HG02642 (cell line): Measurements from ENCODE around the gene PPP1R10.
A peak's percentile ranks its signal among the peaks of the same experiment; 100 is the strongest.

Source experiments
- ATAC-seq: cut with Tn5 transposase; IDR thresholded peaks from one replicate; pipeline ENCODE4 v1.9.1; 2021; ENCODE audit warnings: mild to moderate bottlenecking; ENCODE audit not compliant: unreplicated experiment, poor library complexity

Gene PPP1R10

DNA sequence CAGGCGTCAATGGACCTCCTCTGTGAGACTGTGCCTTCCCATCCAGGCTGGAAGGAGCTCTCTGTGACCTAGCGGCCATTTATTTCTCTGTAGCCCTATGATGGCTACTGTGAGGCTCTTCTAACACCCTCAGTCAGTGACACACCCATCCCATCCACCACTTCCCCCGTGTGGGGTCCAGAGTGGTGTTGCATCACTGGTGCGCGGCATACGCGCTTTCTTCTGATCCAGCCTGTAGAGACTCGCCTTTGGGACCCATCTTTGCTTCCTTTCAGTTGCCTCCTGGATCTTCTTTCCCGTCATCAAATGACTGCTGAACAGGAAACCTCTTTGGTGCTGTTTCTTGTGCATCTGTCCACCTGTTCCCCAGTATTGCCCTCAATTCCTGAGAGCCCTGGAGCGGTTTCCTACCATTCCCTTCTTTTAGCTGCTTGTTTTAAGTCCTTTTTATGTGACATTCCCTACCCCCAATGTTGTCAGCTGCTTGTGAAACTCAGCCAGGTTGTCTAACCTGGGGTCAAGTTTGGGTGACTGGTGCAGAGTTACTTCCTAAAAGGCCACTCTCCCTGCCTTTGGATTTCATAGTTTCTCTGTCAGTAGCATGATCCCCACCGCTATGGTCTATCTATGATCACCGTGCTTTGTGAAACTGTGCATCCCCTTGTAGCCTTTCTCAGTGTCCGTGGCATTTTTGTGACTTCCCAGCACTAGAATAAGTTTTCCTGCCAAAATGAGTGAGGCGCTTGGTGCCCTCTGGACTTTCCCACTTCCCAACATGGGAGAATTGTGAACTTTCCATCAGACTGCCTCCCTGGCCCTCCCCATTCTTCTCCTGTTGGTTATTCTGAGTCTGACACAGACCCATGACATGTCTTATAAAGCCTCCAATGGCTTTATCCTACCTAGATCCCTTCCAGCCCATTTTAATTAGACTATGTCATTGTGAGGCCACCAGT is 54.3 kb downstream of the PPP1R10 start:
- no peak for ATAC-seq

DNA sequence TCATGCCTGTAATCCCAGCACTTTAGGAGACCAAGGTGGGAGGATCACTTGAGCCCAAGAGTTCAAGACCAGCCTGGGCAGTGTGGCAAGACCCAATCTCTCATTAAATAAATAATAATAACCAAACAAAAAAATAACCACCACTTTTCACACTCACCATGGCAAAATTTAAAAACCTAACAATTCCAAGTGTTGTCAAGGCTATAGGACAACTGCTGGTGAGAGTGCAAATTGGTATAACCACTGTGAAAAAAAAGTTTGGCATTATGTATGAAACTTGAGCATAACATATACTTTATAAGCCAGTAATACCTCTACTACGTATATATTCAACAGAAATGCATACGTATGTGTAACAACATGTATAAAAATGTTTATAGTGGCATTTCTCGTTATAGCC is 56.1 kb downstream of the PPP1R10 start:
- ATAC-seq, result no peak

DNA sequence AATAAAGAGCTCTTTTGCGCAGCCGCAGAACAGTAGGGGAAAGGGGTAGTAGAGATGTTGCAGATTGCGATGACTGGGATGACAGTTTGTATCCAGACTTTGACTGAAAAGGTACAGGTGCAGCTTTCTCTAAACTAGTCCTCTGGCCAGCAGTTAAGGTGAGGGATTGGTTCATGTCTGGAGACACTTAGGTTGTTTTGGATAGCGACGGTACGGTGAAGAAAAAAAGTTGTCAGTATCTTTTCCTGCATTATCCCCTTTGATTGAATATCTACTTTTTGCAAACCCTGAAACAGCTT is 59.4 kb downstream of the PPP1R10 start:
- no peak for ATAC-seq

DNA sequence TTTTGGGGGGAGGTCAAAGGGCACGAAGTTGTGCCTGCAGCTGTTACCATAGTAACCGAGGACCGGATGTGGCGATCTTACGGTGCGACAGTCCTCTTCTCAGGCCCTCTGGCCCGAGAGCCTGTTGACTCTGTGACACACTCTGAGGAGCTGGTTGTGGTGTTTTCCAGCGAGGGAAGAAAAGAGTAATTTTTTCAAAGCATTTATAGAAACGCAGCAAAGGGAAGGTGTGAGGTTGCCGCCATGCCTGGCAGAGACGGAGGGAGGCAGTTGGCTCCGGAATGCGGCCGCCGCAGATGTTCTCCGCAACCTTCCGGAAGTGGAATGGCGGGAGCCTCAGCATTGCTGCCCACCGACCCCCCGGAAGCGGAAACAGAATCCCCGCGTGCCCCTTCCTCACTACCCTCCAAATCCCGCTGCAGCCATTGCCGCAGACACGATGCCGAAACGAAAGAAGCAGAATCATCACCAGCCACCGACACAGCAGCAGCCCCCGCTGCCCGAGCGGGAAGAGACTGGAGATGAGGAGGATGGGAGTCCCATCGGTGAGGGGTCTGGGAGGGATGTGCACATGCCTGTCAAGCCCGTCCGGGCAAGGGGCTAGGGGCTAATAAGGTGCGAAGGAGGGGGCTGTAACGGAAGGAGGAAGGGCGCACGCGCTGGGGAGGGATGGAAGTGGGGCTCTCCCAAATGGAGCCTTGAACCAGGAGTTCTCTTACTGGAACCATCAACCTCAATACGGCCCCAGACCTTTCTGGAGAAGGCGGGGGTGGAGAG is 59.9 kb downstream of the PPP1R10 start, which contains the start of gene PRR3:
TSS of gene PRR3 (plus strand) at position 390 of the 777 bp plus-strand sequence. CDS start at position 440, 50 bp downstream.
- peak; percentile 54 for ATAC-seq

DNA sequence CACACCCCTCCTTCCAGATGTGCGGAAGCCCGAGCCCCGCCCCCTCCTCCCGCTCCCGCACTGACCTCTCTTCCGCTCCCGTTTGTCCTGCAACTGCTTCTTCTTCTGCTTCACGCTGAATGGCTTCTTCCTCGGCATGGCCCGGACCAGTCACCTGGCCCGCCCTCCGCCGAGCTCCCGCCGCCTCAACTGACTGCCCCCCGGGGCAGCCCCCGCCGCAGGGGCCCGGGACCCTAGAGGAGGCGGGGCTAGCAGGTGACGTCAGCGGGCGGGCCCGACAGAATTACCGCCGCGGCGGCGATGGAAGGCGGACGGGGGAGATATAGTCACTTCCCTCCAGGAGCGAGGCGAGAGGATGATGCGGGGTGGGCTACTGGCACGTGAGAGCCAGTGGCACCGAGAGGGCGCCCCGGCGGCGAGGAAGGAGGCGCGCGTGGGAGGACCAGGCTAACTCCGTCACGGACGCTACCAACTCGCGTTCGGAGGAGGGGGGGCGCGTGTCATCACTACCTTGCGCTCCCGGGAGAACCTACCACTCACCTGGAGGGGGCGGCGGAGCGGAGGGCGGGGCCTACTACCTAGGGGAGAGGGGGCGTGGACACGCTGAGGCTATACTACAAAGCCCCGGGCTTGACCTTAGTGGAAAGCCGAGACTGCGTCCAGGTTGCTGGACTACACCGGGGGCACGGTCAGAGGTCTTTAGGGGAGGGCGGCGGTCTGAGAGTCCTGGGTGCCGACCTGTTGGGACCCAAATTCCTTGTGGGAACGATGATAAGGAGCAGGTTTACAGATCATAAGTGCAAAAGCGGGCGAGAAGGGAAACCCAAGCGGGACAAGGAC is 60.8 kb downstream of the PPP1R10 start, which contains the start of gene GNL1:
TSS of gene GNL1 (minus strand) at position 424 of the 840 bp plus-strand sequence. CDS start at position 138, 286 bp downstream.
- ATAC-seq, result peak; percentile 83

DNA sequence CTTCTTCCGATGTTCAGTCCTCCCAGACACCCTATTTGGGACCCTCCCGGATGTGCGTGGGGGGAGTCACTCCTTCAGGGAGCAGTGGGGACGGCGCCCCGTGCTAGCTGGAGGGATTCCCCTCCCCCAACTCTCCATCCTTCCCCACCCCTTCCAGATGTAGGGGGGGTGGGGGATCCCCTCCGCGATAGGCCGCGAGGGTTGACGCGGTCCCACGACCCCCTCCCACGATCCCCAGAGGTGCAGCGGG is 61.3 kb downstream of the PPP1R10 start:
- no peak for ATAC-seq

DNA sequence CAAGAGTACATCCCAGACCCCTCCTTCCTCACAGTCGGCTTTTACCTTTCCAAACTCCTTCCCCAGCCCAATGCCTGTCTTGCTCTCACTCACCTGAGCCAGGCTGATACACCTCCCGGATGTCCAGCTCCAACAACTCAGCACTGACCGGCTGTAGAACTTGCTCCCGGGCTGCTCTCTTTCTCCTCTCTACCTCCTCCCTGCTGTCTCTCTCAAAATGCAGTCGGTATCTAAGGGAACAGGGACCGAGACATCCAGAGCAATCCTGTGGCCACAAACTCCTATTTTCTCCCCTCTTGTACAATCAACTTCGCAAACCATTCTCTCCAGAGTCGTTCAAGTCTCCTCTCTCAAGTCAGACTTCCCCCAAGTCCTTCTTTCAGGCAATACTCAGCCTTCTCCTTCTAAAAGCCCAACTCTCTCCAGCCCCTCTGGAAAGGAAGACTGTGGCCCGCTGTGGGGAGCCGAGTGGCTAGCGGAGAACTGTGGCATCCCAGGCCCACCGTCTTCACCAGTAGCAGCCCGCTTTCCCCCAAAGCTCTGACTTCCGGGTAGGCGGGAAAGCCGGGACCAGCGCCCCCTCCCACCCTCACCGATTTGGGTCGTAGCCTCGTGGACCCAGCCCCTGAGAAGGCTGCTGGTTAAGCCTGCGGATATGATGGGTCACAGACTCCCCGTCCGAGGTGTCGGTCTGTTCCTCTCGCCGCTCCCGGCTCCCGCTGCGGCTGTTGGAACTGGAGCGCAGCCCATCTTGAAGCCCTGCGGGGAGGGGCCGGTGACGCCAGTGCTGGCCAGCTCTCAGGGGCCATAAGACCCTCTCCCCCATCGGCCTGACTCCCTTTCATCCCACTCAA is 61.9 kb downstream of the PPP1R10 start:
- ATAC-seq, result no peak

DNA sequence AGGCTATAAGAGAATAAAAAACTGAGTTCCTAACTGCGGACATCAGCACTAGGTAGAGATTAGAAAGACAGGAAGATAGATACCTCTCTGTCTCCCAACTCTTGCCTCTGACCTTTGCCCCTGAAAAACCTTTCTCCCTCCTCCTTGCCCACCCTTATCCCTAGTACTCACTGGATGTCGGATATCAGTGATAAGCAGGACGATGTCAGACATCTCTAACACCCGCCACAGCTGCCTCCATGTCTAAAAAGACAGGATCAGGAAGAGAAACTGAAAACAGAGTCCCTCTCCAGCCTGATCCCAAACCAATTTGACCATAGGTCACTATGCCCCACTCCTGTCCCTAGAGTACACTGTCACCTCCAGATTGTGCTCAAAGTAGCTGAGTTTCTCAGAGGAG is 62.6 kb downstream of the PPP1R10 start:
- ATAC-seq, result no peak
